KBM-7 (cell line): ENCODE results near the gene GLB1L2.

Source experiments
- DNase-seq: peaks from one replicate; pipeline ENCODE4 v3.0.0-alpha.2; 2015
- in situ Hi-C: fragments of 300-500 bp; cut with MboI; formaldehyde crosslinking; loops from 2 replicates; pipeline ENCODE4 v1.14.3; 2020; ENCODE audit warnings: low sequenced_read_pairs, low pct_unique_long_range_greater_than_20kb, mixed read lengths

The GLB1L2 gene

GRCh38 chr11:134397304-134398078, 65.7 kb downstream of the GLB1L2 start:
- DNase-seq, result no peak
- in situ Hi-C loops, result no loop called here

- in situ Hi-C loops, result no loop called here
- DNase-seq, result no peak
These were observed 66.3 kb downstream of the GLB1L2 start for GRCh38 chr11:134398079-134398444.

GRCh38 chr11:134398644-134399292, 67.0 kb downstream of the GLB1L2 start:
- in situ Hi-C loops, result no loop called here
- DNase-seq, result no peak

GRCh38 chr11:134399293-134399654, 67.5 kb downstream of the GLB1L2 start:
- in situ Hi-C loops, result no loop called here
- no peak for DNase-seq

- DNase-seq, result no peak
- in situ Hi-C loops, result no loop called here
These were observed 68.2 kb downstream of the GLB1L2 start for GRCh38 chr11:134399996-134400395.

- in situ Hi-C loops, result no loop called here
These were observed 70.3 kb downstream of the GLB1L2 start for GRCh38 chr11:134401825-134402809.

GRCh38 chr11:134402910-134403309, 71.1 kb downstream of the GLB1L2 start:
- DNase-seq, result no peak
- in situ Hi-C loops, result no loop called here

More at GRCh38 chr11:134401825-134402809, 70.3 kb downstream of the GLB1L2 start:
- no peak for DNase-seq

- no peak for DNase-seq
- in situ Hi-C loops, result no loop called here
These were observed 73.0 kb downstream of the GLB1L2 start for GRCh38 chr11:134404575-134405341.

- DNase-seq, result no peak
- in situ Hi-C loops, result no loop called here
These were observed 73.6 kb downstream of the GLB1L2 start for GRCh38 chr11:134405436-134405835.

GRCh38 chr11:134405841-134406240, 74.1 kb downstream of the GLB1L2 start:
- no peak for DNase-seq
- in situ Hi-C loops, result no loop called here

GRCh38 chr11:134406264-134407185, 74.7 kb downstream of the GLB1L2 start:
- in situ Hi-C loops, result no loop called here
- no peak for DNase-seq

- in situ Hi-C loops, result no loop called here
These were observed 75.6 kb downstream of the GLB1L2 start for GRCh38 chr11:134407321-134407828.

GRCh38 chr11:134407923-134408322, 76.1 kb downstream of the GLB1L2 start:
- DNase-seq, result no peak
- in situ Hi-C loops, result no loop called here

More at GRCh38 chr11:134407321-134407828, 75.6 kb downstream of the GLB1L2 start:
- DNase-seq, result no peak

- in situ Hi-C loops, result no loop called here
These were observed 78.0 kb downstream of the GLB1L2 start for GRCh38 chr11:134409552-134410429.

GRCh38 chr11:134410766-134411165, 79.0 kb downstream of the GLB1L2 start:
- DNase-seq, result no peak
- in situ Hi-C loops, result no loop called here

More at GRCh38 chr11:134409552-134410429, 78.0 kb downstream of the GLB1L2 start:
- DNase-seq, result no peak

GRCh38 chr11:134412203-134413042, 80.6 kb downstream of the GLB1L2 start, which contains the start of gene B3GAT1:
Gene B3GAT1, minus strand, starts transcription at chr11:134412242. Its CDS starts 24,583 bp downstream, at chr11:134387659.
- in situ Hi-C loops, result no loop called here
- DNase-seq, result no peak
